ENCODE measurements around the gene KATNAL2. TPM values are rescaled to one million over a fixed set of nuclear protein-coding genes. Genes with fewer than 3 reads are reported as not detected.
"Not testable (repeated sequence)": the region's sequence is repeated elsewhere in the genome, so short reads cannot be mapped to it uniquely, and the experiment has no call there.

The KATNAL2 gene
- total RNA-seq, 1 donor from 2014 or later = 0.47 TPM

DNA sequence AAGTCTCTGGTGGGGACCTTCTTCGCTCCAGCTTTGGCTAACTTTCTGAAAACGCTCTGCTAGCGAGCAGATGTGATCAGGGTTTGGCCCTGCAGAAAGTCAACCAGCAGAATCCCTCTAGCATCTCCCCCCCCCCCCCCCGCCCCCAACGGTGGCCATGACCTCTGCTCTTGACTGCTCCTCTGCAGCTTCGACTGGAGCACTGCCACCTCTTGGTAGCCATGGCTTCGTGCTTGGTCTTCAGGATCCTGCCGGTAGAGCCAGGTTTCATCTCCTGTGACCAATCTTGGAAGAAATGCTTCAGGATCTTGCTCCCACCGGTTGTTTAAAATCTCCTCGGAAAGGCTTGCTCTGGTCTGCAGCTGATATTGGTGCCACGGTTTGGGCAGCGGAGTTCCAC, 113.5 kb downstream of the KATNAL2 start:
- intact Hi-C loops (cut with micrococcal nuclease) = not testable (repeated sequence)

DNA sequence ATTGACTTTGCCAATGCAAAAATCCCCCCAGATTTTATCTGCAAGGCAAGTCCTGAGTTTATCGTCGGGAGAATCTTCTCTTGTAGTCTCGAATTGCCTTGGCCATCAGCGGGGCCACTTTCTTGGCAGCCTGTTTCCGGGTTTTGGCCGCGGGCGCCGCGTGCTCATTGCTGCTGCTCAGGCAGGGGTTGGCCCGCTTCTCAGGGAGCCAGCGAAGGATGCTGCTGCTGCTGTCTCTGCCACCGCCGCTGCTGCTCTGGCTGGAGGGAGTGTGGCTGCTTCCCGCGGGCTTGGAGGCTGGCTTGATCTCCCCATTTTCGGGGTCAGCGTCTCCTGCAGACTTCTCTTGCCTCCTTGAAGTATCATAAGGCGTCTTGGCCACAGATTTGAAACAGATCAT, 115.5 kb downstream of the KATNAL2 start:
- intact Hi-C loops (cut with micrococcal nuclease) = no loop called here

DNA sequence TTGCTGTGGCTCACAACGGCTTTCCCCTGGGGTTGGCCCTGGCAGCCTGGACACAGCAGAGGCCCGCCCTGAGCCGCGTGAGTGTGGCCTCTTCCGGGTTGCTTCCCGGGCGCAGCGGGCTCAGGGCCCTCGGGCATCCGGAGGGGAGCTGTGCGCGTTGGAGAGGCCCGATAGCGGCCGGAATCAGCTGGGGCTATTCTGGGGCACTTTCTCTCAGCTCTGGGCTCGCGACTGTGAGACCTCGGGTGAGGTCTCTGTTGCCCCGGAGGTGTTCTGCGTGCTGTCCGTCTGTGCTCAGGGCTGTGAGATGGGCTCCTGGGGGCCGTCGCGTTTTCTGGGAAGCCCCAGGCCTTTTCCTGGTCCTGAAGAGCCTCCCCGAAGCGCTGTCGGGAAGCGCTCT, 117.2 kb downstream of the KATNAL2 start:
- intact Hi-C loops (cut with micrococcal nuclease) = not testable (repeated sequence)

DNA sequence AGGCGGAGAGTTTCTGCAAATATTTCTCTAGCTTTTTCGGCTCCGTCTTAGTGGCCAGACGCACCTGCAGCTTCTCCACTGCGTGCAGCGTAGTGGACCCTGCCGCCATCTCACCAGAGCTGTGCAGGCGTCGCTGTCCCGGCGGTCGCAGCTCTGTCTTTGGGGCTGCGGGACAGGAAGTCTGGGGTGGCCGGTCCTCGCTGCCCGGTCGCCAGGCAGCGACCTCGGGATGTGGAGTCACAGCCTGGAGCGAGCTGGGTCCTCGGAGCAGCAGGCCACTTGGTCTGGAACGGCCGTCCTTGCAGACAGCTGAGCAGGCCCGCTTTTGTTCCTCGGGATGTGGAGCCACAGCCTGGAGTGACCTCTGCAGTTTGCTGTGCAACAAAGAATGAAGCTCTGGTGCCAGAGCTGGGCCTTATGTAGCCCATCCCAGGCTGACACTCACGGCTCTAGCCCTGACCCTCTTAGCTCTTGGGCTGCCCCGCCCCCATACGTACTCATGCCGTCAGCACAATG, 117.8 kb downstream of the KATNAL2 start, which contains the start of gene ELOA2:
ELOA2 (minus strand) TSS at position 466 of the 516 bp plus-strand sequence; CDS start at position 109, 357 bp downstream.
- intact Hi-C loops (cut with micrococcal nuclease) = no loop called here

DNA sequence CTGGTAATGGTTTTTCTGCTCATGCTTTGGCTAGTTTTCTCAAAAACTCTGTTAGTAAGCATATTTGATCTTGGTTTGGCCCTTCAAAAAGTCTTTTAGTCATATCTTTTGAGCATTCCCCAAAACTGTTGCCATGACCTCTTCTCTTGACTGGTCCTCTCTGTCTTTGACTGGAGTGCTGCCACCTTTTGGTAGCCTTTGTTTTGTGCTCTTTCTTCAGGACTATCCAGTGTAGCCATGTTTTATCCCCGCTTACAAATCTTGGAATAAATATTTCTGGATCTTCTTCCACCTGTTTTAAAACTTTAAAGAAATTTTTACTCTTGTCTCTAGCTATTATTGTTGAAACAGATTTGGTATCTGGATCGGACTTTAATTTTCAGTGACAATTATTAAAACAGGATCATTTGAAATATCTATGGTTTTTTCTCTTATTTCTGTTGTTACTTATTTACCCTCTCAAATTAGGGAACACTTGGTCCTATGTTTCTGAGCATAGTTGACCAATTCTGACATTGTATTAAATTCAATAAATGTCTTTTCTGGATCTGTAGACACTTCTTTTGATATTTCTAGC, 119.0 kb downstream of the KATNAL2 start:
- intact Hi-C loops (cut with micrococcal nuclease) = no loop called here

DNA sequence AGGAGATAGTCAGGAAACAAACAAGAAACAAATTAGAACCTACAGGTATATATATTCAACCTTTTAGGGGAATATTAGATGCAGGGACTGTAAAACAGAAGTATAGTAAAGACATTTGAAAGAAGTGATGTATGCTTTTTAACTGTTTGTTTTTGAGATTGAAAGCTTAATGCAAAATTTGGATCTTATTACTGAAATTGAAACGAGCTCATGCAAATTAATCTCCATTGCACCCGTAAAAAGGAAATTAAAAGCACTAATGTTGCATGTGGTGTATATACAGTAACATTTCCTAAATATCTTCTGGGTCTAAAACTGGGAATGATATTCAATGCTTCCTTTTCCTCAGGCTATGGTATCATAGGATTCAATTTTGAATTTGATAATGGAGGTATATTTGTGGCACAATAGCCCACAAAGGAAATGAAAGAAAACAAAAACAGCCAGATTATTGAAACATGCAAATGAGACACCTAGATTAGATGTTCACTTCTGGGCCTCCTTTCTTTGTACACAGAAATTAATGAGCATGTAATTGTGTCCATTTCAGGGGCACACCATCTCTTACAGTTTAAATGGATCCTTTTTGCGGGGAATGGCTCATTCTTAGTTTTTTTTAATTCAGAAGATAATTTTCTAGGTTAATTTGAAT, 119.7 kb downstream of the KATNAL2 start:
- intact Hi-C loops (cut with micrococcal nuclease) = no loop called here

DNA sequence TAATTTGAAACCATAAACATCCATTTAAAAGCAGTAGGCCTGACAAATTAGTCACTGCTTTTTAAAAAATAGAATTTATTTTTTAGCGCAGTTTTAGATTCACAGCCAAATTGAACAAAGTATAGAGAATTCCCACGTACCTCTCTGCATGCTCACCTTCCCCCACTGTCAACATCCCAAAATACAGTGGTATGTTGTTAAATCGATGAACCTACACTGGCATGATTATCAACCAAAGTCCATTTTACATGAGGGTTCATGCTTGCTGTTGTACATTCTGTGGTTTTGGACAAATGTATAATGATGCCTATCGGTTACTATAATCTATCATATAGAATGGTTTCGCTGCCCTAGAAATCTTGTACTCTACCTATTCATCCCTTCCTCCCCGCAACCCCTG, 123.6 kb downstream of the KATNAL2 start:
- intact Hi-C loops (cut with micrococcal nuclease) = no loop called here

DNA sequence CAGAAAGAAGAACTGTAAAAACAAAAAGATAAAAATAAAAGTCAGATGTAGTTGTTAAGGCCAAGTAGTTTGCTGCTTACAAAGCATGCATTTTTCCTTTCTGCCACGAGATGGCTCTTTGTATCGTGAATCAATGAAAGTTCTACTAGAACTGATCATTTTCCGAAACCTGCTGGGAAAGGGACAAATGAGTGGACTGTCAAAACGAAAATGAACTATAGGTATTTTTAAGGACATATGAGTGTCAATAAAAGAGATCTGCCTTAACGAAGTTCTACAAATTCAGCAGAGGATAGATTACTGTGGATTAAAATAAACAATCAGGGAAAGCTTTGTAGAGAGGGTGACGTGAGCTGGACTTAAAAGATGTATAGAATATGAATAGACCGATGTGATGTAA, 133.1 kb downstream of the KATNAL2 start:
- intact Hi-C loops (cut with micrococcal nuclease) = loop anchor here (1.0 kb wide), 3 partner anchors 155 to 699 kb away; no protein-coding TSS in a partner anchor

DNA sequence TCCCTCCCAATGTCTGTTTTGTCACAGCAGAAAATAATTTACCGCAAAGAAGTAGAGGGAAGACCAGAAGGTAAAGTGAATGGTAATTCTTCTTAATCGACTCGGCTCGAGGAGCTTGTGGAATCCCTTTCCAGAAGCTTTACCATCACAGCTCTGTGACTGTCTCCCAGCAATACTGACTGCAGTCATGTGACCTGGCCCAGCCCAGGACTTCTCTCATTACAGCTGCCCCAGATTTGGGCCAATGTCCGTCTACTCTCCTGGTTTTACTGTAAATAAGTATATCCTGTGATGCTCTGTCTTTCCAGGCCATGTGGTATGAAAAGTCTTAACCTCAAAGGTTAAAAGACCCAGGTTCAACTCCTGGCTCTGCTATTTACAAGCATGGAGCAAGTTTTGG, 137.0 kb downstream of the KATNAL2 start:
- intact Hi-C loops (cut with micrococcal nuclease) = no loop called here

DNA sequence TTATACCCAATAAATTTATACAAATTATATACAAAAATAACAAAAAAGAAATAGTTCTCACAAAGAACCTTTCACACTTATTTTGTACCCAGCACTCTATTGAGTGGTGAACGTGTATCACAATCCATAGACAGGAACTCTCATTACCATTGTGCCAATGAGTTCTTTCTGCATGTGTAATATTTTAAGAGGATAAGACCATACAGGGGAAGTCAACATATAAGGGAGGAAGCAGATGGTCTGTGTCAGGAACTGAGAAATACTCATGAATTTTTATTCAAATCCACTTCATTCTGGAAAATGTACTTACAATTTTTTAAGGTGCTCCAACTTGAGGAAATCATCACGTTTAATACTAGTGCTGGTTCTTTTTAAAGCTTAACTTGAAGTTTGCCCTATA, 145.1 kb downstream of the KATNAL2 start:
- intact Hi-C loops (cut with micrococcal nuclease) = no loop called here

DNA sequence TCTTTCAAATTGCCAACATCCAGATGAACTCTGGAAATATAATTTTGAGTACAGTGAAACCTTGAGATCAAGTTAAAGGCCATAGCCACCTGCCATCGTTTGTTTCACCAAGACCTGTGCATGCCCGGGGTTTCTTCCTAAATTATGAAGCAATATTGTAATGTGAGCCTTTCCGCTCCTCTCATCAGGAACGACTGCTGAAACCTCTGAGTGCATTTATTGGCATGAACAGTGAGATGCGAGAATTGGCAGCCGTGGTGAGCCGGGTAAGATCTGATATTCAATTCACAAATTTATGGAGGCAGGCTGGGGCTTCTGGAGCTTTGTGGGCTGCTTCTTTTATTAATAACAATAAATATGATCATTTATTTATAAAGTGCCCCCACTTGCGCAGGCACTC, 145.7 kb downstream of the KATNAL2 start:
- intact Hi-C loops (cut with micrococcal nuclease) = no loop called here

DNA sequence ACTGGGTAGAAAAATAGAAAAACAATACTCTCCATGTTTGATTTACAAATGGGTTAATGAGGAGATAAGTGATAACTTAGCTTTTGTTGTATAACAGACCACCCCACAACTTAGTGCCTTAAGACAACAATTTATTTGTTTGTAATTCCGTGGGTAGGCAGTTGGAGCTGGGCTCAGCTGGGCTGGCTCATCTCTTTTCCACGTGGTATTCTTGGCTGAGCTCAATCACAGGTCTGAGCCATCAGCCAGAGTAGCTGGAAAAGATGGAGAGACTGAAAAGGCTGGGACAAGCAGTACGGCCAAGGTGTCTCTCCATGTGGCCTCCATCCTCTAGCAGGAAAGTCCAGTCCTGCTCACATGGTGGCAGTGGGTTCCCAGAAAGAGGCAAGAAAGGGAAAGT, 150.2 kb downstream of the KATNAL2 start:
- intact Hi-C loops (cut with micrococcal nuclease) = no loop called here

DNA sequence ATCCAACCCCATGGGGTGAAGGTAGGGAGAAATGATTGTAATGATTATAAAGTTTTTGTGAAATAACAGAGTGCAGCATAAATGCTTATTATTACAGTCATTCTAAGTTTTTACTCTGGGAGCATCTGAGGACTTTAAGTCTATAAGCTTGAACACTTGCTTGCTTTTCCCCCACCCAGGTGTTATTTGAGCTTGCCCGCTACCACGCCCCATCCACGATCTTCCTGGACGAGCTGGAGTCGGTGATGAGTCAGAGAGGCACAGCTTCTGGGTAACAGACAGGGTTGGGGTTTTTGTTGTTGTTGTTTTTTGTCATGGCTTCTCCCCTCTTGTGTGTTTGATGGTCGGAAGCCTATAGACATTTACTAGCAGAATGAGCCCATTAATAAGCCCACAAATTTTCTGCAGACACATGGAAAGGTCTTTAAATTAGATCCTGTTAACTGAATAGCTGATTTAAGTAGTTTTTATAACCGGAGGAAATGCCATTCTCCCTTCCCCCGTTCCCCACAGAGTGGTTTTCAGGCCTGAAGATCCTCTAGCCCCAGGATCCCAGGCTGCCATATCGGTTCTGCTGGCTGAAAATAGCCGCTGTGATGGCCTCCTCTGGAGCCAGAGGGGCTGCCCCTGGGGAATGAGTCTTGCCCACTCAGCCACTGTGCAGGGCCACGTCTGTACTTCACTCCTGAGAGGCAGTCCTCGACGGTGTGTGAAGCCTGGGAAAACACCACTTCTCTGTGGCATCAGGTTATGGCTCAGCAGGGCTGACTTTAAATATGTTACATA, 157.9 kb downstream of the KATNAL2 start:
- intact Hi-C loops (cut with micrococcal nuclease) = no loop called here

DNA sequence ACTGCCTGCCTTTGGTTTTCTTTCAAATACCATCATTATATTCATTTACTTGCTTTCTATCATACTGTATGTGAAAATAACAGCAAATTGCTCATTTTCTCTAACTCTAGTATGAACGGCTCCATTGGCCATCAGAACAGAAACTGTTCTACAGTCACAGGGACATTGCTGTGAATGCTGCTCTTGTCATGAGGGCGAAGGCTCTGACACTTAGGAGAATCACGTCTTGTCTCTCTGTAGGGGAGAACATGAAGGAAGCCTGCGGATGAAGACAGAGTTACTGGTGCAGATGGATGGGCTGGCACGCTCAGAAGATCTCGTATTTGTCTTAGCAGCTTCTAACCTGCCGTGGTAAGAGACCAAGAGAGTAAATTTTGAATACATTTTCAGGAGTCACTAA, 159.7 kb downstream of the KATNAL2 start:
- intact Hi-C loops (cut with micrococcal nuclease) = no loop called here

DNA sequence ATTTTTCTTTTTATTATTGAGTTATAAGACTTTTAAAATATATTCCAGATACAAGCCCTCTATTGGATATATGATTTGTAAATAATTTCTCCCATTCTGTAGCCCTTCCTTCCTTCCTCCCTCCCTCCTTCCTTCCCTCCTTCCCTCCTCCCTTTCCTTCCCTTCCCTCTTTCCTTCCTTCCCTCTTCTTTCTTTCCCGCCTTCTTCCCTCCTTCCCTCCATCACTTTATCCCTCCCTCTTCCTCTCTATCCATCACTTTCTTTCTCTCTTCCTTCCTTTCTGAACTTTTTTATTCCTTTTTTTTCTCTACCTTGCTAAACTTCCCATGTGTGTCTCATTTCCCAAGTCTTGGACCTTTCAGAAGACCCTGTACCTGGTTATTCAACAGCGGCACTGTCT, 163.5 kb downstream of the KATNAL2 start:
- intact Hi-C loops (cut with micrococcal nuclease) = no loop called here

DNA sequence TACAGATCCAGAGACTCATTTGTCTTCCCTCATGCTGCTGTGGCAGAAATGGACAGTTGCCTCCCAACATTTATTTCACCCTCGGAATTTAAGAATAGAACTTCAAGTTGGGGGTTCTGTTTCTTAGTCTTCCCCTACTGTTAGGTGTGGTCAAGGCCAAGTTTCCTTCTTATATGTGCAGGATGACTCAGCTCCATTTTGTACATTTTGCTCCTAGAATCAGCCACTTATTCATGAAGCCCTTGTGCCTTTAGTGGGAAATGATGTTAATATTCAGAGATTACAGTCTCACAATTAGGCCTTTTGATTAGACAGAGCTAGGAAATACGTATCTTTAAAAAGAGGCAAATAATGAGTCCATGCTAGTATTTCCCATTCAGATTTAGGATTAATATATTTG, 164.2 kb downstream of the KATNAL2 start:
- intact Hi-C loops (cut with micrococcal nuclease) = no loop called here

DNA sequence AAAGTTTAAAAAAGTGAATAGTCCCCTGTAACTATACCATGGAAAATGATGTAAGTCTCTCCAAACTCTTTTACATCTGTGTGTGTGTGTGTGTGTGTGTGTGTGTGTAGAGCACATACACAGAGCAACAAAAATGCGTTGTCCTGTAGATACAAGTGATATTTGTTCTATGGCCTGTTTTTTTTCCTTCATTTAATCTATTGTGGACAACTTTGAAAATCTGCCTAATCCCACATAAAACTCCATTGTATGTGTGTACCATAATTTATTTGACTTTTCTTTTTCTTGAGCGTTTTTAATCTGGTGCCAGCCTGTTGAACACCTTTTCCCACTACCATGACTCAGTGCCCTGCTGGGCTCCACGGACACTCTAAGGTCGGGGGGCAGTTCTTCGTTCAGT, 170.3 kb downstream of the KATNAL2 start:
- intact Hi-C loops (cut with micrococcal nuclease) = no loop called here

DNA sequence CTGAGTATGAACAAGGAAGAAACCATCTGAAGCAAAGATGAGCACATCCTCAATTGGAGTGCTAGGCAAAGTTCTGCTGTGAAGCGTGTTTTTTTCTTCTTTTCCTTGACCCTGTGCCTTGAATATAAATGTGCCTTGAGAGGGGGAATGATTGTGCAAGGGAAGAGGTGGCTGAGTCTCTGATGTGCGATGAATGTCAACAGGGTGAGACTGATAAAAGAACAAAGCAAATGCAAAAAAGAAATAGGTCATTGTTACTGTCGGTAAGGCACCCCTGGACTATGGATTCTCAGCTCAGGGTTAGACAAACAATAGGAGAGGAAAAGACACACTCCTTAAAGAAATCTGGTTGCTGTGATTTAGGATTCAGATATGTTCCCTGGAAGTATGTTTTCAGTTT, 178.4 kb downstream of the KATNAL2 start:
- intact Hi-C loops (cut with micrococcal nuclease) = no loop called here

DNA sequence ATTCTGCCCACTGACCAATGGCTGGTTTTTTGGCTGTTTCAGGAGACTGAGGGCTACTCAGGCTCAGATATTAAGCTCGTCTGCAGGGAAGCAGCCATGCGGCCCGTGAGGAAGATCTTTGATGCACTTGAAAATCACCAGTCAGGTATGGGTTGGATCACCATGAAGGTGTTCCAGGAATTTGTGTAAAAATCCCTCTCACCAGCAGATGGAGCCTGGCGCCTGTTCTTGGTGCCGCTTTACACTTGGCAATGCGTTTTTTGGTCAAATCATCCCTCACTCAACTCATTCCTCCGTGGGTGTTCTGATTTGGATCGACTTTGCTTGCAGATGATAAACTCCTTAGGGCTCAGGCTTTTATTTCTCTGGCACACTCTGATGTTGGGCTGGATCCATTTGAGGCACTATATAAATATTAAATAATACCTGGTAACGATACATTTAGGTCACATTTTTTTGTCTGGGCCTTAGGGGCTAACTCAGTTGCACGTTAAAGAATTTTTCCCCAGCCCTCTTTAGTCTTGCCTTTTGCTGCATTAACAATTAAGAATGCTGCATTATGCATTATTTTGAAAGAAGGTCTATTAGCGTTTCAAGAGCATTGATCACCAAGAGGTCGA, 182.9 kb downstream of the KATNAL2 start:
- intact Hi-C loops (cut with micrococcal nuclease) = loop anchor here (1.0 kb wide), 3 partner anchors 76 to 649 kb away; partner anchors contain the start of gene IER3IP1

DNA sequence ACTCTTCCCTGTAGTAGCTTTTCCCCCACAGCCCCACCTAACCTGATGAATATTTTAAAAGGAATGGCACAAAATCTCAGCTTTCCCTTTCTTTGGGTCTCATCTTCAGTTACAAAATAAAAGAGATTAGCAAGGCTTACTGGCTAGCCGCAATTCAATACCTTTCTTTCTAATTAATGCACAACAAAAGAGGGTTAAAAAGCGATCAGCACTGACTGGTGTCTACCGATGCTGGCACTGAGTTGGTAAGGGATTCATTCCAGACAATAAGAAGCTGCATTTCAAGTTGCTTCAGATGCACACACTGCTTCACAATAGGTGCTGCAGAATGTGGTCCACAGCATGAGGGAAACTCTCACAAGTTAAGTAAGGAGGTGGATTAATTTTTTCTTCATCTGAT, 191.0 kb downstream of the KATNAL2 start:
- intact Hi-C loops (cut with micrococcal nuclease) = no loop called here

DNA sequence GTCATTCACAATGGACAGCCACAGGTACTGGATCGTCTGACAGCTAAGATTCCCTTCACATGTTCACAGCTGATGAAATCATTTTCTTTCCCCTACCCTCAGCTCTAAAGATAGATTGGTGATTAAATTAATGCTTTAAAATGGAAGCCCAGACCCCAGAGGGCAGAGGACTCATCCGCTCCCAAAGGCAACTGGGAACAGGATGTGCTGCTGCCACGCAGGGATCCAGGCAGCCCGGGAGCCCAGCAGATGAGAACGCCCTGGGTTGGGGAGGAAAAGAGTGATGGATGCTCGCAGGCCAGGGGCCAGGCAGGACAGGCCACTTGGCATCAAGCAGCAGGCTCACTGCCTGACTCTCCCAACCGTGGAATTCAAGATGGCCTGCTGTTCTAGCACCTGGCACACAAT, 191.6 kb downstream of the KATNAL2 start:
- intact Hi-C loops (cut with micrococcal nuclease) = no loop called here

DNA sequence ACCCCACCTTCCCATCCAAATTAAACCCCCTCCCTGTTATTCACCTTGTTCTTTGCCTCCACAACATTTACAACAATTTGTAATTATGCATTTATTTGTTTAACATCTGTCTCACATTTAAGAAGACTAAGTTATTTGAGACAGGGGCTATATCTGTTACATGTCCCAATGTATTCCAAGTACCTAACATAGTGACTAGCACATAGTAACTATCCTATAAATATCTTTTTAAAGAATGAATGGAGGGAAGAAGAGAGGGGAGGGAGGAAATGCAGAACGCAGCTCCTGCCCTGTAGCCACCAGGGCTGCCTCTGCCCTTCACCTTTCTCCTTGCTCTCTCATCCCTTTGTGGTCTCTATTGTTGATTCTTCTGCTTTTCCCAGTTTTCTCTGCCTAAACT, 192.3 kb downstream of the KATNAL2 start:
- intact Hi-C loops (cut with micrococcal nuclease) = no loop called here

All from T-helper 1 cell treated with Interleukin-12 subunit alpha and Interleukin-12 subunit beta and Interleukin-4 antibody, amounts not matched to agents 30 ng/mL and 1 ng/mL, for 36 hours (primary cell).